ENCODE data around the gene BPIFB3.

GRCh38 chr20:33018169-33018931 lies 35.4 kb upstream of the BPIFB3 start:
- TF ChIP-seq, protein P1, sequence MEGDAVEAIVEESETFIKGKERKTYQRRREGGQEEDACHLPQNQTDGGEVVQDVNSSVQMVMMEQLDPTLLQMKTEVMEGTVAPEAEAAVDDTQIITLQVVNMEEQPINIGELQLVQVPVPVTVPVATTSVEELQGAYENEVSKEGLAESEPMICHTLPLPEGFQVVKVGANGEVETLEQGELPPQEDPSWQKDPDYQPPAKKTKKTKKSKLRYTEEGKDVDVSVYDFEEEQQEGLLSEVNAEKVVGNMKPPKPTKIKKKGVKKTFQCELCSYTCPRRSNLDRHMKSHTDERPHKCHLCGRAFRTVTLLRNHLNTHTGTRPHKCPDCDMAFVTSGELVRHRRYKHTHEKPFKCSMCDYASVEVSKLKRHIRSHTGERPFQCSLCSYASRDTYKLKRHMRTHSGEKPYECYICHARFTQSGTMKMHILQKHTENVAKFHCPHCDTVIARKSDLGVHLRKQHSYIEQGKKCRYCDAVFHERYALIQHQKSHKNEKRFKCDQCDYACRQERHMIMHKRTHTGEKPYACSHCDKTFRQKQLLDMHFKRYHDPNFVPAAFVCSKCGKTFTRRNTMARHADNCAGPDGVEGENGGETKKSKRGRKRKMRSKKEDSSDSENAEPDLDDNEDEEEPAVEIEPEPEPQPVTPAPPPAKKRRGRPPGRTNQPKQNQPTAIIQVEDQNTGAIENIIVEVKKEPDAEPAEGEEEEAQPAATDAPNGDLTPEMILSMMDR (IDR thresholded peaks at IDR 0.05) = no peak
- TF ChIP-seq POLR2A (IDR thresholded peaks at IDR 0.05) = no peak

Data from Peyer's patch (tissue), 4 donors.